GM12801 (cell line): ENCODE data around the gene CEP85L.

Experiments used
- TF ChIP-seq, protein P1 (sequence below): IDR thresholded peaks from one replicate; pipeline ENCODE4 v1.5.1; 2011; ENCODE audit warnings: control low read depth; ENCODE audit not compliant: insufficient read length; ENCODE audit errors: extremely low read depth

CEP85L gene

DNA sequence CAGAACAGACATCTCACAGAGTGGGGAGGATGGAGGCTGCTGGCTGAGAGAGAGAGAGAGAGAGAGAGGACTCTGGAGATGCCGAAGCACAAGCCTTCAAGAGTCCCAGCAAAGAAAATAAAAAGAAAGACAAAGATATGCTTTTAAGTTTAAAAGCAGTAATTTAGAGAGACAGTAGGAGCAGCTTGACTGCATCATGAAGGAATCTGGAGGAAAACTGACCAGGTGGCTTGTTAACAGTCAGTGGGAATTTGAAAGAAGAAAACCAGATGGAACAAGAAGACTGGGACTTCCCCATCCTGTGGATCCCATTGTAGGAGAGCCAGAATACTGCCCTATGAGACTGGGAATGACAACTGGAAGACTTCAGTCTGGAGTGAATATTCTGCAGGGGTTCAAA is 149.6 kb downstream of the CEP85L start:
- TF ChIP-seq, protein P1, sequence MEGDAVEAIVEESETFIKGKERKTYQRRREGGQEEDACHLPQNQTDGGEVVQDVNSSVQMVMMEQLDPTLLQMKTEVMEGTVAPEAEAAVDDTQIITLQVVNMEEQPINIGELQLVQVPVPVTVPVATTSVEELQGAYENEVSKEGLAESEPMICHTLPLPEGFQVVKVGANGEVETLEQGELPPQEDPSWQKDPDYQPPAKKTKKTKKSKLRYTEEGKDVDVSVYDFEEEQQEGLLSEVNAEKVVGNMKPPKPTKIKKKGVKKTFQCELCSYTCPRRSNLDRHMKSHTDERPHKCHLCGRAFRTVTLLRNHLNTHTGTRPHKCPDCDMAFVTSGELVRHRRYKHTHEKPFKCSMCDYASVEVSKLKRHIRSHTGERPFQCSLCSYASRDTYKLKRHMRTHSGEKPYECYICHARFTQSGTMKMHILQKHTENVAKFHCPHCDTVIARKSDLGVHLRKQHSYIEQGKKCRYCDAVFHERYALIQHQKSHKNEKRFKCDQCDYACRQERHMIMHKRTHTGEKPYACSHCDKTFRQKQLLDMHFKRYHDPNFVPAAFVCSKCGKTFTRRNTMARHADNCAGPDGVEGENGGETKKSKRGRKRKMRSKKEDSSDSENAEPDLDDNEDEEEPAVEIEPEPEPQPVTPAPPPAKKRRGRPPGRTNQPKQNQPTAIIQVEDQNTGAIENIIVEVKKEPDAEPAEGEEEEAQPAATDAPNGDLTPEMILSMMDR, result no peak

DNA sequence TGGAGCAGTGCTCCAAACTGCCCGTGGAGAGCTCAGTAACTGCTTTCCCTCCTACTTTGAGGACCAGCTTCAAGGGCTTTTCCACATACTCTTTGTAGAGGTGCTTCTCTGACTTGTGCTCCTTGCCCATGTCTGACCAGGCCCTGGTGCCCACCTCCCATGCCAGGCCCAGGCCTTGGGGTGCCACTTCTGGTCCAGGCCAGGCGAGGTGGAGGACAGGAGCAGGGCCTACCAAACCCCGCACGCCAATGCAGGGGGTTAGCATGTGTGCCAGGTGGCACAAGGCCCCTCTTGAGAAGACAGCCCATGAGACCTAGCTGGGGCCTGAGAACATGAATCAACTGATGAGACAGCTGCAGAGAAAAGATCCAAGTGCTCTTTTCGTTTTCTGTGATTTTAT is 150.3 kb downstream of the CEP85L start:
- TF ChIP-seq, protein P1, result no peak

DNA sequence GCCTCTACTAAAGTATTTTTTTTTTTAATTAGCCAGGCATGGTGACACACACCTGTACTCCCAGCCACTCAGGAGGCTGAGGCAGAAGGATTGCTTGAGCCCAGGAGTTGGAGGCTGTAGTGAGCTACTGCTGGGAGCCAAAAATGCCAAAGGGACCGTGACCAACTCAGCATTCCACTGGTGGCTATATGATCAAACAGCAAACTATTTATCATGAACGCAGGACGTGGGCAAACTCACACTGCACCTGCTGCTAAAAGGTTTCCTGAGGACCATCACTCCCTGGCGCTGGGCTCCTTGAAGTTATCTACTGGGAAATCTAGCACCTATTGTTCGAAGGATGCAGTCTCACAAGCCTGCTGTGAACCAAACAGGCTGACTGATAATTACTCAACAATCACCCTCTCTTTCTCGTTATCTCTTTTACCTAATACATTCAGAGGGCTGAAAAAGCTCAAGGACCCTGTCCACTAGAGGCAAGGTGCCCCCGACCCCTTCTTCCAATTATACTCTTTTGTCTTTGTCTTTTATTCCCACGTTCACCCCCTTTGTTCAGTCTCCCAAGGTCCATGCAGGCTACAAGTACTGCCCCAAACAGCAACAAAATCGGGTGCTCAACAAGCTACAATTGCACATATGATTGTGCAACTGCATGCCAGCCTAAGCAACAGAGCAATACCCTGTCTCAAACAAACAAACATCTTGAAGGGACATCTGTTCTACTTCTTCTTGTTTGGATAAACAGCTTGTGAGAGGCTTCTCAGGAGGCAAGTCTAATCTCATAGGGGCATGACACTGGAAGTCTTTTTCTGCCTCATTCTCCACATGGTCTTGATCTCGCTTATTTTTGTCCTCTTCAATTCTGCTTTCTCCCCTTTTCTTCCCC is 151.0 kb downstream of the CEP85L start:
- TF ChIP-seq, protein P1, result no peak

DNA sequence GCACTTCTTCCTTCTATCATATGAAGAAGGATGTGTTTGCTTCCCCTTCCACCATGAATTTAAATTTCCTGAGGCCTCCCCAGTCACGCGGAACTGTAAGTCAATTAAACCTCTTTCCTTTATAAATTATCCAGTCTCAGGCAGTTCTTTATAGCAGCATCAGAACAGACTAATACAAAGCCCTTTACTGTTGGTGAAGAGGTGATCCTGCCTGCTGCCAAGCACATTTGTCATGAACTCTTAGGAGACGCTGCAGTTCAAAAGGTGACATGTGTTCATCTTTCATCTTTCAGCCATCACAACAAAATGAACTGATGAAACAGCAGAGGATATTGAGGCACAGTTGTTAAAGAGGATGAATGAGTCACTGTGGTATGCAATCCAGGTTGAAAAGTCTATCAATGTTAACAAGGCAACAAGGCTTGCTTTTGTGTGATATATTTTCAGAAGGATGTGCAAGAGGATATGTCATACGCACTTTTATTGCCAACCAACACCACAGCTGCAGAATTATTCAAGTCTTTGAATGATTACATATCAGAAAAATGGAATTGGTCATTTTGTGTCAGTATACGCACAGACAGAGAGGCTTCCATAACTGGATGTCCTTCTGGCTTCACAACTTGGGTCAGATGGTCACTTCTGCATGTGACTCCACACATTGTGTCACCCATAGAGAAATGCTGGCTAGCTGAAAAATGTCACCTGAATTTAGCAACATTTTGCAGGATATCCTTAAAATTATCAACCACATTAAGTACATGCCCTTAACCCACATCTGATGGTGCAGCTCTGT is 155.7 kb downstream of the CEP85L start:
- TF ChIP-seq, protein P1, result no peak

DNA sequence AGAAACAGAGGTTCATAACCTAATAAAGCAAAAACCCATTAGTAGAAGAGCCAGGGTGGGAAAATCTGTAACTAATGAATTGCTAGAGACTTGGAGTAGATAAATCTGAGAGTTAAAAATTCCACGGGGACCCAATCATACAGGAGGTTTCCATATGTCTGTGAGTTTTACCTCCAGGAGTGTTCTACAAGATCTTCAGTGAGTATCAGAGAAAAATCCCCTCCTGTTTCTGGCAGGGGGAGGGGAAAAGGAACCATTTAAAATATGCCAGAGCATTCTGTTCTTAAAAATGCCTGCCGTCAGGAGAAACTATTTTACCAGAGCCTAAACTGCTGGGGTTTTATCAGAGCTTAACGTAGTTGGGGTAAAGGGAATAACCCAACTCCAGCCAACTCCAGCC is 157.3 kb downstream of the CEP85L start:
- TF ChIP-seq, protein P1, result no peak

DNA sequence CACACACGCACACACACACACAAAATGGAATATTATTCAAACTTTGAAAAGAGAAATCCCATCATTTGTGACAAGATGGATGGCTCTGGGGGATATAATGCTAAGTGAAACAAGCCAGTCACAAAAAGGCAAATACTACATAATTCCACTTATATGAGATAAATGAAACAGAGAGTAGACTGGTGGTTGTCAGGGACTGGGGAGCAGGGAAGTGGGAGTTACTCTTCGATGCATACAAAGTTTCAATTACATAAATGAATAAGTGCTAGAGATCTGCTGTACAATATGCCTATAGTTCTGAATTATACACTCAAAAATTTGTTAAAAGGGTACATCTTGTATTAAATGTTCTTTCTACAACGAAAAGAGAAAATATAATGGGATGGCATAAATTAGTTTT is 161.4 kb downstream of the CEP85L start:
- TF ChIP-seq, protein P1, result no peak

DNA sequence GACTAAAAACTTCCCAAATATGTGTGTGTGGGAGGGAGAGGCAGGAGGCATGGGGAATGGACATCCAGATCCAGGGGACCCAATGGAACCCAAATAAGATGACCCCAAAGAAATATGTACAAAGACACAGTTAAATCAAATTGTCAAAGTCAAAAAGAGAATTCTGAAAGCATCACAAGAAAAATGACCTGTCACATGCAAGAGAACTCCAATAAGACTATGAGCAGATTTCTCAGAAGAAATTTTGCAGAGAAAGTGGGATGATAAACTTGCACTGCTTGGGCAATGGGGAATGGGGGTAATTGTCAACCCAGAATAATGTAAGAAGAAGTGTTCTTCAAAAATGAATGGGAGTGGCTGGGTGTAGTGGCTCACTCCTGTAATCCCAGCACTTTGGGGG is 162.8 kb downstream of the CEP85L start:
- TF ChIP-seq, protein P1, result no peak
